GM18519 (cell line): ENCODE results near the gene DPY19L1.
"Not testable (repeated sequence)": the region's sequence is repeated elsewhere in the genome, so short reads cannot be mapped to it uniquely, and the experiment has no call there.

ENCODE experiments used
- ATAC-seq: cut with Tn5 transposase; IDR thresholded peaks from one replicate; pipeline ENCODE4 v1.9.1; 2021; ENCODE audit warnings: mild to moderate bottlenecking, moderate library complexity; ENCODE audit not compliant: unreplicated experiment, low FRiP score

DPY19L1 gene

DNA sequence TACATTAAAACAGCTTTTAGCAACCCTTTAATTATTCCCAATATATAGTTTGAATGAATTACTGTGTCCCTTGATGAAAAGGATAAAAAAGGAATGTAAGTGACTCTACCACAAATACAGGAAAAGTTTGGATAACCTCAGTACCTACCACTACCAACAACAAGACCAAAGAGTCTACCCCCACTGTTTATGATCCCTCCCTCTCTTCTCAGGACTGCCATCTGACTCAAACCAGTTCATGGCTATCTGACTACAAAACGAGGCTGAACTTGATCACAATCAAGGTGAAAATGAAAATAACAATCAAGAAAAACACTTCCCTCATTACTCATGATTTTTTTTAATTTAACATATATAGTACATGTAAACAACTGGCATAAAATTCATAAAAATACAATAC, 108.7 kb downstream of the DPY19L1 start:
- ATAC-seq, result no peak

DNA sequence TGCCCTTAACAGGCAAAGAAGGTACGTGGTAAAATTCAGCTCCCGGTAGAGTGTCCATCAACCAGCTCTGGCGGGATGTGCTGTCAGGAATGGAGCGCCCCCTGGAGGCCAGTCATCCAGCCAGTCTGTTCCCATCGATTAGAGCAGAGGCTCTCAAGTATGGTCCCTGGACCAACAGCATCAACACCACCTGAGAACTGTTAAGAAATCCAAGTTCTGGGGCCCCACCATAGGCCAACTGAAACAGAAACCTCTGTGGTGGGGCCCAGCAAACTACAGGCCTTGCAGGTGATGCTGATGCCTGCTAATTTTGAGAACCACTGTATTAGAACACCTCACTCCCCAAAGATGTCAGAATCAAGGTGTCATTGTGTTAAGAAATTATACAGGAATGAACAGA, 109.2 kb downstream of the DPY19L1 start:
- ATAC-seq, result peak; percentile 78

DNA sequence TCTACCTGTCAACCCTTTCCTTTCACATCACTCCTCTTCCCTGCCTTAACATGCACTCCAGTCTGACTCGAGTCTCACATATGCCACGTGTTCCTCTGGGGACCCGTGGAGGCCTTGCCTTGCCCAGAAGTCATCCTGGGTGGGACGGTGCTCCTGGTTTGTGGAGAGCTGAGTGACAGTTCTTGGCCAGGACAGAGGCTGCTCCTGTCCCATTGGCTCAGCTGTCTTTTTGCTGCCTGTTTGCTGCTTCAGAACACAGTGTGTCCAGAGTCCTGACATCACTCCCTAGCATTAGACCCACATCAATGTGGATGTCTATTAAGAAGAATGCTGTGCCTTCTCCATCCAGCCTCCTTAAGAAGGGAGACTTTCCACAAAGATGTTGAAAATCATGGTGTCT, 116.8 kb downstream of the DPY19L1 start:
- not testable (repeated sequence) for ATAC-seq

DNA sequence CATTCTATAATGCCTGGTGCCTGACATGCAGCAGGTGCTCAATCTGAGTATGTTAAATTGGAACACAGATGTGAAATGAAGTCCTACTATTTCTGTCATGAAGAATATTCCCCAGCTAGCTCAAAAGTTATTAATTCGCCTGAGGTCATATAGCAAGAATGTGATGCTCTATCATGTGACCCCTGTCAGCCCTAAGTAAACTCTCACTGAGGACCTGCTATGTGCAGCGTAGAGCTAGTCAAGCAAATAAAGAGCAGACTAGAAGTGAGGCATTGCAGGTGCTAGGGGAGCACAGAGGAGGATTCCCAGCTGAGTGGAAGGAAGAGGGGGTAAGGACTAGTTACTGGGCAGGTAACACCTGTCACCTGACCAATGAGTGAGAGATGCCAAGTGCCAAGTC, 118.2 kb downstream of the DPY19L1 start:
- ATAC-seq, result not testable (repeated sequence)

DNA sequence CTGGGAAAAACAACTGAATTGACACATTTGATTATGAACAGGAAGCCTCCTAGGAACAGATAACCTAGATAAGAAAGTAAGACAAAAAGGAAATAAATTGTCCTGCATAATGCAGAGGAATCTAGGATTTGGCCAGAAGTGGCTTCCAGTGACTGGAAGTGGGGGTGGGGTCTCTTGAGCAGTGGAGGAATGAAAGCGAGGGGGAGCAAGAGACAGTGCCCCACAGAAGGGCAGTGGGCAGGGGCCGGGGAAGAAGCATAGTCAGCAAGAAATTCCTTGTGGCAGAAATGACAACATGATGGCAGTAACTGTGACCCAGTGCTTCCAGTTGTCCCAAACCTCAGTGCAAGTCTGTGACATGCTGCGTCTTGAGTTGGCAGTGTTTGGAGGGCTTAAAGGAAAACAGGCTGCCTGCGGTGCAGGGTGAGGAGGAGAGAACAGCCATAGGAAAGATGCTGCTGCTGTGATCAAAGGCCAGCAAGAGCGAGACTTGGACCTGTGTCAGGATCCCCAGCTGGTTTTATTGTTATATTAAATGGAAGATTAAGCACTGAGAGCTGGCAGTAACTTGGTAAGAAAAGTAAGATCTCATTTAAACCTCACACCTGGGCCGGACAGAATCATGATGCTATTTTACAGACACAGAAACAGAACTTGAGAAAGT, 119.0 kb downstream of the DPY19L1 start:
- not testable (repeated sequence) for ATAC-seq

DNA sequence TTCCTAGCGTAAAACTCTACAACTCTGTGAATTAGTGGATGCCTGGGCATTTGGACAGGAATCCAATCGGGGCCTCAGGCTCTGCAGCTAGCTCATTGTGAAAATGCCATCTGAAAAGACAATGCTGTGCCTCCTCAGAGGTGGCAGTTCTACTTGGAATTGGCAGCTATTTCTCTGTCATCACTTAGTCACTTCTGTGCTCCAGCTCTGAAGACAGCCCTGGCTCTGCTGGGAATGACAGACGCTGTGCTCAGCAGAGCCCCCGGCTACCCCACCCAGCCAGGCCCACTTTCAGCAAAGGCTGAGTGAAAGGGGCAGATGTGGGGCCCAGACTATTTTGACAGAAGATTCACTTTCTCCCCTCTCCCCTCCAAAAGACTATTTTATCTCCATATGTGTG, 119.8 kb downstream of the DPY19L1 start:
- ATAC-seq, result not testable (repeated sequence)

DNA sequence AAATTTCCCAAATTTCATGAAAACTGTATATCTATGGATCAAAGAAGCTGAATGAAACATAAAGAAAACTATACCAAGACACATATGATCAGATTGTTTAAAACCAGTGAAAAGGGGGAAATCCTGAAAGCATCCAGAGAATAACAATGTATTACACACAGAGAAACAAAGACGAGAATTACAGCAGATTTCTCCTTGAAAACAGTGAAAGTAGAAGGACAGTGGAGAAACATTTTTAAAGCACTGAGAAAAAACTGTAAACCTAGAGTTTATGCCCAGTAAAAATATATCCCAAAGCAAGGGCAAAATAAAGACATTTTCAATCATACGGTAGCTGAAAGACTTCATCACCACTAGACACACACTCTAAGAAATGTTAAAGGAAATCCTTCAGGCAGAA, 121.0 kb downstream of the DPY19L1 start:
- no peak for ATAC-seq

DNA sequence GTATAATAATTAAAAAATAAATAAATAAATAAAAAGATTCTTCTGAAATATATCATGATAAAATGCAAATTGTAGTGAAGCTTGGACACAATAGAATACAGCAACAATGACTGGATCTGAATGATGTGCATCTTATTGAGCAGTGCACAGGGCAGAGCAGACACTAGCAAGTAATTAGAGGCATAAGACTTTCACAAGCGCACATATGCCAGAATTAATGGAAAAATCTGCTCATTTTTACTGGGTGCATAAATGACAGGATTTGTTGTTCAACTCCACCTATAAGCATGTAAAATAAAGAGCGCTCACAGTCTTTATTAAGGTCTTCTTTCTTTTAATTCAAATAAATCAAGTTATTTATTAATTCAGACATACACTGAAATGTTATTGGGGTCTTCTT, 125.0 kb downstream of the DPY19L1 start:
- ATAC-seq, result no peak

DNA sequence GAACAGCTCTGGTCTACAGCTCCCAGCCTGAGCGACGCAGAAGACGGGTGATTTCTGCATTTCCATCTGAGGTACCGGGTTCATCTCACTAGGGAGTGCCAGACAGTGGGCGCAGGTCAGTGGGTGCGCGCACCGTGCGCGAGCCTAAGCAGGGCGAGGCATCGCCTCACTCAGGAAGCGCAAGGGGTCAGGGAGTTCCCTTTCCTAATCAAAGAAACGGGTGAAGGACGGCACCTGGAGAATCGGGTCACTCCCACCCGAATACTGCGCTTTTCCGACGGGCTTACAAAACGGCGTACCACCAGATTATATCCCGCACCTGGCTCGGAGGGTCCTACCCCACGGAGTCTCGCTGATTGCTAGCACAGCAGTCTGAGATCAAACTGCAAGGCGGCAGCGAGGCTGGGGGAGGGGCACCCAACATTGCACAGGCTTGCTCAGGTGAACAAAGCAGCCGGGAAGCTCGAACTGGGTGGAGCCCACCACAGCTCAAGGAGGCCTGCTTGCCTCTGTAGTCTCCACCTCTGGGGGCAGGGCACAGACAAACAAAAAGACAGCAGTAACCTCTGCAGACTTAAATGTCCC, 130.9 kb downstream of the DPY19L1 start:
- not testable (repeated sequence) for ATAC-seq

DNA sequence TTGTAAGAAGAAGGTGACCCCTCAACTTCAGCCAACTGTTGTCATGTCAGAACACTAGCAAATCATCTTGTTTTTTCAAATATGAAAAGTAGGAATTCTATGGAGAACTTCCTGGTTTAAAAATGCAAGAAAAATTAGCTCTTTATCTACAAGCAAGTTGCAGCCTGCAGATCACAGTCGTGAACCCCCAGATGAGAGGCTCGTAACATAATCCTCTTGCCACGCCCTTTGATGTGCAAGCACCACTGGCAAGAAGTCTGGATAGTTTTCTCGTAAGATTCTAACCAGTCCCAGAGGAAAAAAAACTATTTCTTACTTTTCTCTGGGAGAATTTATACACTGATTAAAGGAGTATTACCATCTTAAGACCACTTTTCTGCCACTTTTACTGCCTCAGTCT, 132.3 kb downstream of the DPY19L1 start:
- no peak for ATAC-seq

DNA sequence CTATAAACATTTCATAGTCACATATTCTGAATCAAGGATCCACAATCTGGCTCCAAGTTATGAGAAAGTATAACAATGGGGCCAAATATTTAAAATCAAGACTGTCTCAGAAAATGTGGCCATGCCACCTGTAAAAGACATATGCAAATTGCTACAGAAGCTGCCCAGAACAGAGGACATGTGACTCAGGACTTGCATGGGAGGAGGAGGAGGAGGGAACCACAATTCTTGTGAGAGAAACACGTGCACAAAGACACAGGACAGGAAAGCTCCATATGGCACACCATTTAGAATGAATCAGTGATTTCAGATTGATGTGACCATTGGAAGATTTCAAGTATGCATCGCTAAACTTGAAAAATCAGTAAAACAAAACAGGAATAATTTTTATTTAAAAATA, 133.4 kb downstream of the DPY19L1 start:
- not testable (repeated sequence) for ATAC-seq

DNA sequence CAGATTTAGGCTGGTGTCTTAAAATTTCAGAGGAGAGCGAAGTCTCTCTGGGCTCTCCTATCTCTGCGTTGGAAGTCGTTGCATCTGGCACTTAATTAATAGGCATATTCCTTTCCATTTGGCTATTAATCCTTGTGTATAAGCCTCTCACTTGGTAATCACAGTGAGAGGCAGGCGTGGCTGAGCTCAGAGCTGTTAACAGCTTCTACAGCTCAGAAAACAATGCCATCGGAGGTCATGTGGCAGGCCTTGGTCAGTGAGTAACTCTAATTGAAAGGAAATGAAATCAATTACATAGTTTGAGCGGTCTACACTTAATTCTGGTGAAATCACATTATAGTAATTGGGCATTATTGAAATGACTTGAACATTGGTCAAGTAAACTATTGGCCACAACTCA, 135.1 kb downstream of the DPY19L1 start:
- no peak for ATAC-seq

DNA sequence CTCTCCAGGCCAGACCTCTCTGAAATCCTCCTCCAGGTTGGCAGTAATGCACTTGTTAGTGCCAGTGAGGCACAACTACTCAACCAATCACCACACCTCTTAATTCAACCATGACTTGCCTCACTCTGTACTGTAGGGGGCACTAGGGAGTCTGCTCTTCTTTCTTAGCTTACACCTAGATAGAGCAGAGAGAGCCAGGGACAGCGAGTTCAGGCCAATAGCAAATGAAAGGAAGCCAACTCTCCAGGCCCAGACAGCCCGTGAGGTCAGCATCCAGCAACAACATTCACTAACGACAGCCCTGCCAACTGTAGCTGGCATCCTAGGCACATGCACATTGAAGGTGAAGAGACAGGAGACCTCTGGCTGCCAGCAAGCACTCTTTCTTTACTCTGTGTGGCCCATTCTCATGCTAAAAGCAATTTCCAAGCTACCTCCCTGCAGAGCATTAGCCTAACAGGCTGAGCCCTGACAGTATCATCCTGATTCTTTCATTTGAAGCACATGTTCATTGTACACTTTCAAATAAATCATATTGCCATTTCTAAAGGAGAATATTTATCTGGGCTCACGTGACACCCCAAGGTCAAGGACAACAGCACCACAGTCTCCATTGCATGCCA, 136.3 kb downstream of the DPY19L1 start:
- peak; percentile 52 for ATAC-seq

DNA sequence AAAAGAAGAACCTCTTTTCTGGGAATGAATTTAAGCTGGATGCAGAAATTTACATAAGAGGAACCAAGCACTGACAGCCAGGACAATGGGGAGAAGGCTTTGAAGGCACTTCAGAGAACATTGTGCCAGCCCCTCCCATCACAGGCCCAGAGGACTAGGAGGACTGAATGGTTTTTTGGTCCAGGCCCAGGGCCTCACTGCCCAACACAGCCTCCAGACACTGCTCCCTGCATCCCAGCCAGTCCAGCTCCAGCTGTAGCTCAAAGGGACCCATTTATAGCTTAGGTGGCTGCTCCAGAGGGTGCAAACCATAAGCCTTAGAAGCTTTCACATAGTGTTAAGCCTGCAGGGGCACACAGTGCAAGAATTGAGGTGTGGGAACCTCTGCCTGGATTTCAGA, 142.1 kb downstream of the DPY19L1 start:
- ATAC-seq, result no peak

DNA sequence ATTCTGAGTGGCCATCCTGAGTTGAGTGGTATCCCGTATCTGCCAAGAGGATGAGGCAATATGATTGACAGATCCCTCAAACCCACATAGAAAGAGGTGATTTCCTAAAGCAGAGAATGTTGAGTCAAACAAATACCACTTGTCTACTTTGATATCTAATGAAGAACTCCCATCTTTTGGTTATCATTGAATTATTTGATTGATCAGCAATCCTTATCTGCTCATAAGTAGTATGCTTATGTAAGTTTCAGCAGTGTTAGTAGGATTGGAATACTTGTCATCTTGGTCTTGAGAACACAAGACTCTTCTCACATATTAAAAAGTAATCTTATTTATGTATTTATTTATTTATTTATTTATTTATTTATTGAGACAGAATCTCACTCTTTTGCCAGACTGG, 147.3 kb downstream of the DPY19L1 start:
- ATAC-seq, result no peak

DNA sequence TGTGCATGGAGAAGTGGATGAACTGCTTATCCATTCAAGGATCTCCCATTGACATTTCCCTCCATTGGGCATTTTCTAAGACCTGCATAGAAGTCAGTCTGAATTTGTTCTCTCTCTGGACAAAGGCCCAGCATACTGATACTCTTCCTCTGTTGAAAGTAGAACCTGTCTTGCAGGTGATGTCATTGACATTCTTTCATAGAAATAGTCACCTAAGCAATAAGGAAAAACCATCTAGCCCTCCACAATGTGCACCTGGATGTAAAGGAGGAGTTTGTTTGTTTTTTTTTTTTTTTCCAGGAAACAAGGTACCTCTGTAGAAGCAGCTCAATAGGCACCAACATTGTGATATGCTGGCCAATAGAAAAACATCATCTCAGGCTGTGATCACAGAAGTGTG, 150.4 kb downstream of the DPY19L1 start:
- no peak for ATAC-seq

DNA sequence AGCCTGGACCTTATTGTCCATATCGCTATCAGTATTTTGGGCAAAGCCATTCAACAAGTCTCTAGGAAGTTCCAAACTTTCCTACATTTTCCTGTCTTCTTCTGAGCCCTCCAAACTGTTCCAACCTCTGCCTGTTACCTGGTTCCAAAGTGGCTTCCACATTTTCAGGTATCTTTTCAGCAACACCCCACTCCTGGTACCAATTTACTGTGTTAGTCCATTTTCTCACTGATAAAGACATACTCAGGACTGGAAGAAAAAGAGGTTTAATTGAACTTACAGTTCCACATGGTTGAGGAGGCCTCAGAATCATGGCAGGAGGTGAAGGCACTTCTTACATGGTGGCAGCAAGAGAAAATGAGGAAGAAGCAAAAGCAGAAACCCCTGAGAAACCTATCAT, 153.4 kb downstream of the DPY19L1 start:
- ATAC-seq, result not testable (repeated sequence)

DNA sequence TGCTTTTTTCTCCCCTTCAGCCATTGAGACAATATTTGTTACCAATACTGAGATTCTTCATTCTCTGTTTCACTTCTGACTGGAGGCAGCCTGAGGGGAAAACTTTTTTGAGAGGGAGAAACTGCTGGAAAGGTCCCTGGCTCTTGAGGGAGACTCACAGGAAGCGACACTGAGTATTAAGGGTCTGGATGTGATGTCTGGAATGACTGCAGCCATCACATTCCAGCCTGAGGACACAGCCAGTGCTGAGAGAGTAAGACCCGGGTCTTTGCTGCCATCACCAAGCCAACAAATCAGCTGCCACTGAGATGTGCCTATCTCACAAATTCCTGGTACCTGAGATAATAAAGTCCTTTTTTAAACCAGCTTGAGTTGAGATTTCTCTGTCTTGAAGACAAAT, 157.4 kb downstream of the DPY19L1 start:
- no peak for ATAC-seq

DNA sequence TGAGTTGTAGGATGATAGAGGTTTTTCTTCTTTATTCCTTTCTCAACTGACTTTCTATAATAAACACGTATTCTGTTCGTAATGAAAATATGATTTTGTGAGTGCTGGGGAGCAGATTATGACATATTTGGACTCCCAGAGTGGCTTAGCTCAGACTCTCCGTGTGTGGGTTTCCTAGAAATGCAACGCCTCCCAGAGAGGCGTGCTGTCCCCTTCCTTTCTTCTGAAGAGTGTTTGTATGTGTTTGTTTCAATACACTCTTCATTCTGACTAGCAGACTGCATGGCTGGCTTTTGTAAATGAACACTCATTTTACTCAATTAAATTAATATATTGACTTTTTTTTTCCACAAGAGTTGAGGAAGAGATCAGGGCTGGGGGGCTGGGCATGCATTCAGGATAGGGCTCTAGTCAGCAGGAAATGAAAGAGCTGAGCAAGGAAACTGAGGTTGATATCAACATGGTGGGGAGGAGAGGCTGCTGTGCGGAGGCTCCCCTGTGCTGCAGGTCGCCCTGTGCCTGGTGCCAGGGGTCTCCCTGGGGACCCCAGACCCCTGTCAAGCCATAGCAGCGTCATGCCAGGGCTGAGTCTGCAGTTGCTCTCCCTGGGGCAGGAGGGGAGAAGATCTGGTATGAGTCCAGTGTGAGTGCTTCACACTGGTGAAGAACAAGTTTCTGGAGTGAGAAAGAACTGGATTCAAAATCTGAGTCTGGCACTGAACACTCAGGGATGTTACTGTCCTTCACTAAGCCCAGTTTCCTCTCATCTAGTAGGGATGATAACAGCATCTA, 158.1 kb downstream of the DPY19L1 start:
- ATAC-seq, result not testable (repeated sequence)
